Osteoblast (primary cell): ENCODE measurements around the gene DGKQ. TPM values are rescaled to one million over a fixed set of nuclear protein-coding genes. Genes with fewer than 3 reads are reported as not detected.
A peak's percentile ranks its signal among the peaks of the same experiment; 100 is the strongest.

Experiments used
- DNase-seq: peaks from one replicate; pipeline ENCODE4 v3.0.0; 2011; ENCODE audit warnings: low spot score, mixed read lengths; ENCODE audit not compliant: insufficient read length; ENCODE audit errors: missing footprints
- H2AFZ ChIP-seq: 2 replicates; pipeline ENCODE4 v1.6.0; 2011; ENCODE audit warnings: mild to moderate bottlenecking, low read length
- H3K27ac ChIP-seq: 2 replicates; pipeline ENCODE4 v1.5.1; 2011; ENCODE audit warnings: mild to moderate bottlenecking, low read depth, low read length, moderate library complexity
- H3K27me3 ChIP-seq: 2 replicates; pipeline ENCODE4 v1.6.0; 2012; ENCODE audit warnings: mild to moderate bottlenecking, control low read depth, inconsistent platforms, low read length, moderate library complexity; ENCODE audit not compliant: insufficient read depth
- H3K36me3 ChIP-seq: 2 replicates; pipeline ENCODE4 v1.5.1; 2011; ENCODE audit warnings: mild to moderate bottlenecking, low read length, control low read depth, moderate library complexity; ENCODE audit not compliant: insufficient read depth
- H3K4me1 ChIP-seq: 2 replicates; pipeline ENCODE4 v1.5.1; 2011; ENCODE audit warnings: mild to moderate bottlenecking, low read length, control low read depth, moderate library complexity; ENCODE audit not compliant: insufficient read depth
- H3K4me2 ChIP-seq: 2 replicates; pipeline ENCODE4 v1.6.0; 2011; ENCODE audit warnings: mild to moderate bottlenecking, low read length; ENCODE audit not compliant: insufficient read depth
- H3K4me3 ChIP-seq: fragments of 200-600 bp; sonication (generic); 3 replicates; pipeline ENCODE4 v1.5.1; 2012; ENCODE audit warnings: mild to moderate bottlenecking, low read length, inconsistent platforms; ENCODE audit not compliant: insufficient read depth
- H3K79me2 ChIP-seq: 2 replicates; pipeline ENCODE4 v1.6.0; 2012; ENCODE audit warnings: mild to moderate bottlenecking, low read length, control low read depth, inconsistent platforms; ENCODE audit not compliant: insufficient read depth
- H3K9me3 ChIP-seq: 2 replicates; pipeline ENCODE4 v1.5.1; 2011; ENCODE audit warnings: low read depth, low read length, control low read depth
- H4K20me1 ChIP-seq: 2 replicates; pipeline ENCODE4 v1.6.0; 2012; ENCODE audit warnings: mild to moderate bottlenecking, low read length, control low read depth; ENCODE audit not compliant: insufficient read depth
- CTCF ChIP-seq: IDR thresholded peaks from 2 replicates; pipeline ENCODE4 v1.5.1; 2011; ENCODE audit warnings: mild to moderate bottlenecking, low read depth, low read length, moderate library complexity; ENCODE audit errors: extremely low read depth
- total RNA-seq: library from RNA; depleted of rRNA; stranded (reverse); fragments of >200 nt; gene quantifications from 2 replicates; pipeline ENCODE4 v1.2.3, GENCODE V29; 2012

DGKQ gene
- total RNA-seq, 1 donor = 15.2 TPM

- no peaks in the 10 kb centered on the region for H3K9me3 ChIP-seq
- no peak for TF ChIP-seq CTCF
- no peaks in the 10 kb centered on the region for H3K79me2 ChIP-seq
- H2AFZ ChIP-seq = no peak overlapping the region
- no peak overlapping the region for H3K27ac ChIP-seq
- peaks cover 21% of the 10 kb centered on the region for H4K20me1 ChIP-seq
- peak overlapping the region; percentile 74 for H3K4me3 ChIP-seq
- peak overlapping the region; percentile 70 for H3K4me2 ChIP-seq
- DNase-seq = peak; percentile 96
- peaks cover 3% of the 10 kb centered on the region for H3K36me3 ChIP-seq
- H3K4me1 ChIP-seq = peaks cover 18% of the 10 kb centered on the region
- H3K27me3 ChIP-seq = peaks cover 21% of the 10 kb centered on the region
Observed at GRCh38 chr4:1012034-1012739, 38.8 kb upstream of the DGKQ start.

GRCh38 chr4:1011666-1012033 lies 38.3 kb upstream of the DGKQ start:
- Histone ChIP-seq H3K36me3 (peaks cover 3% of the 10 kb centered on the region), H3K4me1 (peaks cover 18% of the 10 kb centered on the region), H3K79me2 (no peaks in the 10 kb centered on the region), H3K4me3 (no peak overlapping the region), H3K27ac (no peak overlapping the region), H3K27me3 (peaks cover 26% of the 10 kb centered on the region), H2AFZ (no peak overlapping the region), H3K9me3 (peaks cover 2% of the 10 kb centered on the region), H4K20me1 (peaks cover 21% of the 10 kb centered on the region), H3K4me2 (no peak overlapping the region)
- no peak for DNase-seq
- no peak for TF ChIP-seq CTCF

- Histone ChIP-seq H2AFZ (peak within 1 kb of the TSS; percentile 77), H3K79me2 (no peaks in the 10 kb centered on the region), H3K4me3 (peak within 1 kb of the TSS; percentile 74), H4K20me1 (peaks cover 17% of the 10 kb centered on the region), H3K27me3 (peaks cover 26% of the 10 kb centered on the region), H3K4me1 (peaks cover 18% of the 10 kb centered on the region), H3K4me2 (peak within 1 kb of the TSS; percentile 81), H3K9me3 (peaks cover 2% of the 10 kb centered on the region), H3K27ac (peak within 1 kb of the TSS; percentile 33), H3K36me3 (peaks cover 3% of the 10 kb centered on the region)
- DNase-seq = peak; percentile 100
- TF ChIP-seq CTCF = no peak
Observed at GRCh38 chr4:1011022-1011665, 37.8 kb upstream of the DGKQ start, which contains the start of gene FGFRL1. Gene FGFRL1 (plus strand): TSS chr4:1011626. CDS start chr4:1012486, 860 bp downstream.

GRCh38 chr4:1010395-1011021 lies 37.1 kb upstream of the DGKQ start:
- Histone ChIP-seq H3K79me2 (no peaks in the 10 kb centered on the region), H3K27me3 (peaks cover 28% of the 10 kb centered on the region), H2AFZ (peak overlapping the region; percentile 77), H3K4me1 (peaks cover 18% of the 10 kb centered on the region), H3K4me3 (peak overlapping the region; percentile 69), H3K36me3 (peaks cover 3% of the 10 kb centered on the region), H3K9me3 (peaks cover 2% of the 10 kb centered on the region), H3K4me2 (peak overlapping the region; percentile 81), H3K27ac (peak overlapping the region; percentile 33), H4K20me1 (peaks cover 12% of the 10 kb centered on the region)
- TF ChIP-seq CTCF = no peak
- DNase-seq = peak; percentile 99
